Activated naive CD4-positive, alpha-beta T cell treated with anti-CD3 and anti-CD28 coated beads for 36 hours (primary cell): ENCODE results near the gene NDUFS5. TPM values are rescaled to one million over a fixed set of nuclear protein-coding genes. Genes with fewer than 3 reads are reported as not detected.
"Not testable (repeated sequence)": the region's sequence is repeated elsewhere in the genome, so short reads cannot be mapped to it uniquely, and the experiment has no call there.

Experiments
- CTCF ChIA-PET: fragments of 350-600 bp; sonication (Branson Sonifier 250); formaldehyde crosslinking; loops from one replicate; lab custom pipeline; 2021; ENCODE audit warnings: antibody characterized with exemption; lab: Charles Lee
- DNase-seq: peaks from one replicate; pipeline ENCODE4 v3.0.0-alpha.2; 2020
- H3K27ac Mint-ChIP-seq: one replicate; pipeline ENCODE4 v1.8.0; 2021; ENCODE audit warnings: mild to moderate bottlenecking, mixed read lengths
- H3K27me3 Mint-ChIP-seq: one replicate; pipeline ENCODE4 v1.8.0; 2021; ENCODE audit warnings: low read depth, mixed read lengths
- H3K36me3 Mint-ChIP-seq: one replicate; pipeline ENCODE4 v1.8.0; 2021; ENCODE audit warnings: low read depth, mixed read lengths
- H3K4me1 Mint-ChIP-seq: one replicate; pipeline ENCODE4 v1.8.0; 2021; ENCODE audit warnings: low read depth, mixed read lengths
- H3K4me3 Mint-ChIP-seq: one replicate; pipeline ENCODE4 v1.8.0; 2021; ENCODE audit warnings: mild to moderate bottlenecking, moderate library complexity, mixed read lengths
- H3K9me3 Mint-ChIP-seq: one replicate; pipeline ENCODE4 v1.8.0; 2021; ENCODE audit warnings: mixed read lengths
- intact Hi-C: fragments of 100-400 bp; cut with micrococcal nuclease; formaldehyde crosslinking; loops from one replicate; pipeline ENCODE4 v1.15.1; 2023
- total RNA-seq, 2 experiments: library from RNA; stranded (reverse); gene quantifications; one replicate each; pipeline ENCODE4 v1.2.3, GENCODE V29; 2021

The NDUFS5 gene
- total RNA-seq, 2 experiments from 2014 or later, result 226 TPM

- Mint-ChIP-seq H3K4me3 (no peak overlapping the region), H3K4me1 (peaks cover 72% of the 10 kb centered on the region), H3K36me3 (peaks cover 57% of the 10 kb centered on the region), H3K9me3 (no peaks in the 10 kb centered on the region), H3K27me3 (no peaks in the 10 kb centered on the region), H3K27ac (peak overlapping the region; percentile 78)
- no peak for DNase-seq
- intact Hi-C loops, result no loop called here
- CTCF ChIA-PET, result no interaction called here
Observed at GRCh38 chr1:38997034-38997900, 28.9 kb upstream of the NDUFS5 start.

GRCh38 chr1:38997901-38998190, 28.3 kb upstream of the NDUFS5 start:
- CTCF ChIA-PET, result no interaction called here
- H3K4me3 Mint-ChIP-seq, result no peak overlapping the region
- peaks cover 72% of the 10 kb centered on the region for H3K4me1 Mint-ChIP-seq
- H3K27me3 Mint-ChIP-seq, result no peaks in the 10 kb centered on the region
- peaks cover 57% of the 10 kb centered on the region for H3K36me3 Mint-ChIP-seq
- H3K27ac Mint-ChIP-seq, result peak overlapping the region; percentile 78
- no peak for DNase-seq
- no peaks in the 10 kb centered on the region for H3K9me3 Mint-ChIP-seq
- intact Hi-C loops, result no loop called here

GRCh38 chr1:39001516-39002421, 24.4 kb upstream of the NDUFS5 start:
- no peaks in the 10 kb centered on the region for H3K27me3 Mint-ChIP-seq
- H3K27ac Mint-ChIP-seq, result peak overlapping the region; percentile 6
- no peak for DNase-seq
- H3K4me3 Mint-ChIP-seq, result no peak overlapping the region
- H3K36me3 Mint-ChIP-seq, result peaks cover 49% of the 10 kb centered on the region
- peaks cover 54% of the 10 kb centered on the region for H3K4me1 Mint-ChIP-seq
- intact Hi-C loops, result loop anchor here (2.0 to 5.0 kb wide), 2 partner anchors 149 to 191 kb away; no protein-coding TSS in a partner anchor
- no peaks in the 10 kb centered on the region for H3K9me3 Mint-ChIP-seq
- CTCF ChIA-PET, result interaction anchor here (1.2 kb wide), 1 partner anchor 46 kb away, joined by 3 read pairs; no protein-coding TSS in a partner anchor

GRCh38 chr1:39003281-39003680, 22.9 kb upstream of the NDUFS5 start:
- Mint-ChIP-seq H3K27ac (peak overlapping the region; percentile 83), H3K4me3 (no peak overlapping the region), H3K9me3 (no peaks in the 10 kb centered on the region), H3K27me3 (no peaks in the 10 kb centered on the region), H3K36me3 (peaks cover 49% of the 10 kb centered on the region), H3K4me1 (peaks cover 41% of the 10 kb centered on the region)
- no peak for DNase-seq
- CTCF ChIA-PET, result interaction anchor here (0.6 to 1.2 kb wide), 2 partner anchors 45 to 934 kb away, joined by 3 read pairs; no protein-coding TSS in a partner anchor
- intact Hi-C loops, result loop anchor here (1.0 to 5.0 kb wide), 3 partner anchors 22 to 189 kb away; no protein-coding TSS in a partner anchor

- no peaks in the 10 kb centered on the region for H3K9me3 Mint-ChIP-seq
- H3K27me3 Mint-ChIP-seq, result no peaks in the 10 kb centered on the region
- CTCF ChIA-PET, result no interaction called here
- DNase-seq, result no peak
- no peak overlapping the region for H3K4me3 Mint-ChIP-seq
- peaks cover 51% of the 10 kb centered on the region for H3K36me3 Mint-ChIP-seq
- intact Hi-C loops, result loop anchor here (1.0 to 5.0 kb wide), 3 partner anchors 22 to 189 kb away; no protein-coding TSS in a partner anchor
- peaks cover 41% of the 10 kb centered on the region for H3K4me1 Mint-ChIP-seq
- H3K27ac Mint-ChIP-seq, result peak overlapping the region; percentile 83
Observed at GRCh38 chr1:39003794-39004193, 22.4 kb upstream of the NDUFS5 start.

- intact Hi-C loops, result no loop called here
- peak overlapping the region; percentile 61 for H3K27ac Mint-ChIP-seq
- DNase-seq, result no peak
- CTCF ChIA-PET, result no interaction called here
- peaks cover 33% of the 10 kb centered on the region for H3K4me1 Mint-ChIP-seq
- no peaks in the 10 kb centered on the region for H3K9me3 Mint-ChIP-seq
- no peak overlapping the region for H3K4me3 Mint-ChIP-seq
- no peaks in the 10 kb centered on the region for H3K27me3 Mint-ChIP-seq
- H3K36me3 Mint-ChIP-seq, result peaks cover 50% of the 10 kb centered on the region
Observed at GRCh38 chr1:39006287-39006686, 19.9 kb upstream of the NDUFS5 start.

GRCh38 chr1:39006726-39007645, 19.2 kb upstream of the NDUFS5 start:
- no peak for DNase-seq
- no peaks in the 10 kb centered on the region for H3K27me3 Mint-ChIP-seq
- CTCF ChIA-PET, result interaction anchor here (0.6 kb wide), 1 partner anchor 17 kb away, joined by 4 read pairs; no protein-coding TSS in a partner anchor
- peaks cover 49% of the 10 kb centered on the region for H3K36me3 Mint-ChIP-seq
- H3K4me1 Mint-ChIP-seq, result peaks cover 27% of the 10 kb centered on the region
- peak overlapping the region; percentile 36 for H3K27ac Mint-ChIP-seq
- H3K4me3 Mint-ChIP-seq, result no peak overlapping the region
- H3K9me3 Mint-ChIP-seq, result no peaks in the 10 kb centered on the region
- intact Hi-C loops, result no loop called here

- intact Hi-C loops, H3K36me3 Mint-ChIP-seq, H3K27ac Mint-ChIP-seq, H3K9me3 Mint-ChIP-seq, CTCF ChIA-PET, H3K4me3 Mint-ChIP-seq, H3K4me1 Mint-ChIP-seq, H3K27me3 Mint-ChIP-seq, DNase-seq: not testable (repeated sequence)
Observed at GRCh38 chr1:39014956-39015355, 11.2 kb upstream of the NDUFS5 start.

GRCh38 chr1:39016604-39017171, 9.5 kb upstream of the NDUFS5 start:
- no peak overlapping the region for H3K4me3 Mint-ChIP-seq
- no peaks in the 10 kb centered on the region for H3K9me3 Mint-ChIP-seq
- no peaks in the 10 kb centered on the region for H3K4me1 Mint-ChIP-seq
- no peaks in the 10 kb centered on the region for H3K27me3 Mint-ChIP-seq
- H3K27ac Mint-ChIP-seq, result no peak overlapping the region
- no peak for DNase-seq
- CTCF ChIA-PET, result interaction anchor here (0.6 kb wide), 1 partner anchor 34 kb away, joined by 6 read pairs; no protein-coding TSS in a partner anchor
- H3K36me3 Mint-ChIP-seq, result peaks cover 5% of the 10 kb centered on the region
- intact Hi-C loops, result no loop called here

- H3K4me3 Mint-ChIP-seq, result no peak overlapping the region
- no peaks in the 10 kb centered on the region for H3K36me3 Mint-ChIP-seq
- intact Hi-C loops, result no loop called here
- CTCF ChIA-PET, result no interaction called here
- no peaks in the 10 kb centered on the region for H3K27me3 Mint-ChIP-seq
- no peaks in the 10 kb centered on the region for H3K4me1 Mint-ChIP-seq
- no peaks in the 10 kb centered on the region for H3K9me3 Mint-ChIP-seq
- no peak overlapping the region for H3K27ac Mint-ChIP-seq
- no peak for DNase-seq
Observed at GRCh38 chr1:39017266-39017665, 8.9 kb upstream of the NDUFS5 start.

- H3K36me3 Mint-ChIP-seq, CTCF ChIA-PET, DNase-seq, H3K27ac Mint-ChIP-seq, H3K9me3 Mint-ChIP-seq, H3K4me1 Mint-ChIP-seq, H3K4me3 Mint-ChIP-seq, H3K27me3 Mint-ChIP-seq: not testable (repeated sequence)
- intact Hi-C loops, result loop anchor here (10.0 kb wide), 1 partner anchor 74 kb away; no protein-coding TSS in a partner anchor
Observed at GRCh38 chr1:39020494-39020893, 5.7 kb upstream of the NDUFS5 start.
